GM15510 (cell line): Measurements from ENCODE around the gene MED31.

Source experiments
- POLR2A ChIP-seq: IDR thresholded peaks from 3 replicates; pipeline ENCODE4 v1.6.1; 2011; ENCODE audit warnings: borderline replicate concordance; ENCODE audit not compliant: insufficient read length; ENCODE audit errors: extremely low read depth

The MED31 gene

GRCh38 chr17:6651354-6651918 lies at the start of gene MED31, which contains the start of gene C17orf100:
Gene MED31, minus strand, starts transcription at chr17:6651605. Its CDS starts 77 bp downstream, at chr17:6651528.
Gene C17orf100, plus strand, starts transcription at chr17:6651762. Its CDS starts 152 bp downstream, at chr17:6651914.
- peak; percentile 69 for TF ChIP-seq POLR2A

- TF ChIP-seq POLR2A: no peak
These were observed 49.5 kb upstream of the MED31 start for GRCh38 chr17:6700948-6701307.

GRCh38 chr17:6699997-6700947 lies 48.9 kb upstream of the MED31 start:
- TF ChIP-seq POLR2A: no peak

- no peak for TF ChIP-seq POLR2A
These were observed 46.6 kb upstream of the MED31 start for GRCh38 chr17:6698004-6698403.

- TF ChIP-seq POLR2A: no peak
These were observed 45.5 kb upstream of the MED31 start for GRCh38 chr17:6696906-6697305.

- no peak for TF ChIP-seq POLR2A
These were observed 44.2 kb upstream of the MED31 start for GRCh38 chr17:6695565-6695964.

GRCh38 chr17:6695051-6695450 lies 43.6 kb upstream of the MED31 start:
- no peak for TF ChIP-seq POLR2A

- TF ChIP-seq POLR2A: no peak
These were observed 40.1 kb upstream of the MED31 start for GRCh38 chr17:6691546-6691945.

- TF ChIP-seq POLR2A: no peak
These were observed 39.2 kb upstream of the MED31 start for GRCh38 chr17:6690641-6691040.

- TF ChIP-seq POLR2A: no peak
These were observed 37.5 kb upstream of the MED31 start for GRCh38 chr17:6688944-6689343.

- TF ChIP-seq POLR2A: no peak
These were observed 34.6 kb upstream of the MED31 start for GRCh38 chr17:6686026-6686425.

GRCh38 chr17:6684881-6685767 lies 33.7 kb upstream of the MED31 start:
- TF ChIP-seq POLR2A: no peak

- no peak for TF ChIP-seq POLR2A
These were observed 33.0 kb upstream of the MED31 start for GRCh38 chr17:6684460-6684783.

GRCh38 chr17:6683730-6684459 lies 32.5 kb upstream of the MED31 start:
- no peak for TF ChIP-seq POLR2A
